K562 (cell line): ENCODE measurements around the gene RYR1. TPM values are rescaled to one million over a fixed set of nuclear protein-coding genes. Genes with fewer than 3 reads are reported as not detected.

Experiments
- BCOR ChIP-seq: fragments of 450-650 bp; IDR thresholded peaks from 2 replicates; pipeline ENCODE4 v1.6.1; 2016
- DEAF1 ChIP-seq: fragments of 450-650 bp; formaldehyde crosslinking; IDR thresholded peaks from 2 replicates; pipeline ENCODE4 v1.4.0; 2020; ENCODE audit warnings: mild to moderate bottlenecking, moderate library complexity
- ELF4 ChIP-seq: fragments of 450-650 bp; formaldehyde crosslinking; IDR thresholded peaks from 2 replicates; pipeline ENCODE4 v1.4.0; 2022; ENCODE audit warnings: missing genetic modification characterization
- IFI16 ChIP-seq: fragments of 250-450 bp; sonication (Bioruptor Pico); IDR thresholded peaks from 2 replicates; pipeline ENCODE4 v2.1.2; 2022; ENCODE audit warnings: mild to moderate bottlenecking, inconsistent platforms
- MEIS2 ChIP-seq: fragments of 450-650 bp; IDR thresholded peaks from 2 replicates; pipeline ENCODE4 v1.6.1; 2014; ENCODE audit warnings: mild to moderate bottlenecking; ENCODE audit not compliant: partially characterized antibody
- NR2C1 ChIP-seq, 2 experiments: fragments of 450-650 bp; IDR thresholded peaks; 2 replicates each; pipeline ENCODE4 v1.6.1; 2017; ENCODE audit warnings: mild to moderate bottlenecking in 2 of 2, antibody characterized with exemption in 1 of 2, inconsistent platforms in 1 of 2, missing compliant biosample characterization in 1 of 2, missing genetic modification characterization in 1 of 2
- OTX1 ChIP-seq: fragments of 450-650 bp; formaldehyde crosslinking; IDR thresholded peaks from 2 replicates; pipeline ENCODE4 v1.4.0; 2022; ENCODE audit warnings: mild to moderate bottlenecking
- SIX5 ChIP-seq, 2 experiments: IDR thresholded peaks; 2 replicates each; pipeline ENCODE4 v1.6.1; 2011; ENCODE audit warnings: low read length in 2 of 2, borderline replicate concordance in 1 of 2, low read depth in 1 of 2, mild to moderate bottlenecking in 1 of 2, moderate library complexity in 1 of 2; ENCODE audit not compliant: insufficient read depth in 1 of 2
- TAF7 ChIP-seq: fragments of 450-650 bp; IDR thresholded peaks from 2 replicates; pipeline ENCODE4 v1.6.1; 2016; ENCODE audit warnings: missing genetic modification characterization, missing compliant biosample characterization
- ZNF134 ChIP-seq: fragments of 250-450 bp; sonication (Bioruptor Pico); conservative IDR thresholded peaks from 2 replicates; pipeline ENCODE4 v1.4.0; 2020
- ZNF146 ChIP-seq: IDR thresholded peaks from one replicate; pipeline ENCODE4 v1.6.1; 2018; ENCODE audit warnings: missing compliant biosample characterization; ENCODE audit not compliant: unreplicated experiment
- ZNF41 ChIP-seq: fragments of 250-450 bp; sonication (Bioruptor Pico); conservative IDR thresholded peaks from 2 replicates; pipeline ENCODE4 v1.4.0; 2020; ENCODE audit warnings: mild to moderate bottlenecking
- ZNF639 ChIP-seq, 2 experiments: fragments of 200-800 bp in 1 of 2; sonication (Bioruptor generic) in 1 of 2; sonication (generic) in 1 of 2; formaldehyde crosslinking in 1 of 2; IDR thresholded peaks in 1 of 2; conservative IDR thresholded peaks in 1 of 2; 2 replicates each; pipeline versions ENCODE4 v1.5.0 to v1.6.1; 2016 to 2020; ENCODE audit warnings: missing compliant biosample characterization in 1 of 2, missing genetic modification characterization in 1 of 2, missing genetic modification reagents in 1 of 2
- polyA plus RNA-seq, 8 experiments: library from polyadenylated mRNA; depleted of rRNA in 4 of 8; stranded (reverse) in 5 of 8; unstranded in 3 of 8; fragments of >200 nt; fragmentation: Nextera tagmentation in 2 of 8; fragmentation: Illumina TruSeq in 1 of 8; extraction: Ambion mirVana in 2 of 8; extraction: Trizol in 1 of 8; gene quantifications; 2 replicates each; pipeline versions ENCODE4 v1.2.1 to v1.2.3, GENCODE V29; 2011 to 2014; ENCODE audit warnings: inconsistent platforms in 1 of 8, missing spikeins in 1 of 8
- total RNA-seq, 7 experiments: library from RNA; depleted of rRNA in 6 of 7; stranded (reverse); fragments of >200 nt in 6 of 7; fragmentation: Illumina TruSeq in 2 of 7; extraction: Trizol in 2 of 7; gene quantifications; 2 replicates each; pipeline versions ENCODE4 v1.2.1 to v1.2.3, GENCODE V29; 2011 to 2021; ENCODE audit warnings: low replicate concordance in 1 of 7

Gene RYR1
- total and polyA plus RNA-seq, 9 of the 15 experiments (the other 6 are each of a cell fraction or from before 2014, with no cell fraction given), result 0.11 to 7.4 (median 3.7) TPM

- no peak for TF ChIP-seq IFI16 (CRISPR knock-in tag)
- TF ChIP-seq NR2C1 (IDR thresholded peaks at IDR 0.05), result no peak
- peak; percentile 45; the same call in 1 of the 2 replicates for TF ChIP-seq NR2C1 (tag; IDR thresholded peaks at IDR 0.05)
- no peak for TF ChIP-seq DEAF1 (CRISPR knock-in tag)
- 0 out of 2 replicates have a peak, but pooled peaks have one; percentile 5 for TF ChIP-seq ELF4
- TF ChIP-seq OTX1 (CRISPR knock-in tag), result peak; percentile 61; the same call in 1 of the 2 replicates
- TF ChIP-seq BCOR, result peak; percentile 74
- TF ChIP-seq ZNF639 (CRISPR knock-in tag; conservative IDR thresholded peaks at IDR 0.05 in 1 of 2, IDR thresholded peaks at IDR 0.05 in 1 of 2), result peak in 1 of 2 experiments; percentile 7; a peak in 1 of 4 replicates
- TF ChIP-seq ZNF134 (CRISPR knock-in tag), result 0 out of 2 replicates have a peak, but pooled peaks have one; percentile 14
- no peak for TF ChIP-seq SIX5 (IDR thresholded peaks at IDR 0.05; ENCODE audit: borderline replicate concordance in 1 of 2, insufficient read depth in 1 of 2, low read depth in 1 of 2, low read length in 2 of 2)
- TF ChIP-seq ZNF146 (CRISPR knock-in tag), result no peak
- TF ChIP-seq TAF7 (tag), result peak; percentile 54; the same call in 1 of the 2 replicates
- peak; percentile 85 for TF ChIP-seq MEIS2
- 0 out of 2 replicates have a peak, but pooled peaks have one; percentile 17 for TF ChIP-seq ZNF41 (CRISPR knock-in tag)
Observed at GRCh38 chr19:38402623-38402966, 30.9 kb upstream of the RYR1 start (continued).
